ENCODE data around the gene PCDHB3. TPM values are rescaled to one million over a fixed set of nuclear protein-coding genes. Genes with fewer than 3 reads are reported as not detected.

PCDHB3 gene
- 1.1 TPM for total RNA-seq

DNA sequence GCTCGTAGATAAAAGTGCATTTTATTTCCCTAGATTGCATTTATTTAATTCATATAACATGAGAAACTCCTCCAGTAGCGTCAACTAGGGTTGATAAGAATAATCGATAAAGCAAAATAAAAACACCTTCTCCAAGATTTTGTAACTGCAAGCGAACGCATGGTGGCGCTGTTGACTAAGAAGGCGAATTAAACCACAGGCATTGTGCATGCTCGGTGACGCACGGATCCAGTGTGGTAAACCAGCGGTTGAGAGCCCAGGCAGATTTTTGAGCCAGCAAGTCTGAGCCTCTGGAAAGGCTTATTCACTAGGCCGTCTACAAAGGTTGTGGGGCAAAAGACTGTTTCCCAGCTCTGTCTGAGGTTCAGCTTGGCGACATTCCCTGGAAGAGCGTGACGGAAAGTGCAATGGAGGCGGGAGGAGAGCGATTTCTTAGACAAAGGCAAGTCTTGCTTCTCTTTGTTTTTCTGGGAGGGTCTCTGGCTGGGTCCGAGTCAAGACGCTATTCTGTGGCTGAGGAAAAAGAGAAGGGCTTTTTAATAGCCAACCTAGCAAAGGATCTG lies at the start of gene PCDHB3:
Gene PCDHB3, plus strand, starts transcription at position 231 of the 563 bp plus-strand sequence. Its CDS starts 177 bp downstream, at position 408.
- TF ChIP-seq, protein P1, sequence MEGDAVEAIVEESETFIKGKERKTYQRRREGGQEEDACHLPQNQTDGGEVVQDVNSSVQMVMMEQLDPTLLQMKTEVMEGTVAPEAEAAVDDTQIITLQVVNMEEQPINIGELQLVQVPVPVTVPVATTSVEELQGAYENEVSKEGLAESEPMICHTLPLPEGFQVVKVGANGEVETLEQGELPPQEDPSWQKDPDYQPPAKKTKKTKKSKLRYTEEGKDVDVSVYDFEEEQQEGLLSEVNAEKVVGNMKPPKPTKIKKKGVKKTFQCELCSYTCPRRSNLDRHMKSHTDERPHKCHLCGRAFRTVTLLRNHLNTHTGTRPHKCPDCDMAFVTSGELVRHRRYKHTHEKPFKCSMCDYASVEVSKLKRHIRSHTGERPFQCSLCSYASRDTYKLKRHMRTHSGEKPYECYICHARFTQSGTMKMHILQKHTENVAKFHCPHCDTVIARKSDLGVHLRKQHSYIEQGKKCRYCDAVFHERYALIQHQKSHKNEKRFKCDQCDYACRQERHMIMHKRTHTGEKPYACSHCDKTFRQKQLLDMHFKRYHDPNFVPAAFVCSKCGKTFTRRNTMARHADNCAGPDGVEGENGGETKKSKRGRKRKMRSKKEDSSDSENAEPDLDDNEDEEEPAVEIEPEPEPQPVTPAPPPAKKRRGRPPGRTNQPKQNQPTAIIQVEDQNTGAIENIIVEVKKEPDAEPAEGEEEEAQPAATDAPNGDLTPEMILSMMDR (IDR thresholded peaks at IDR 0.05) = peak in 1 of 3 experiments; percentile 17
- no peaks in the 10 kb centered on the region for H3K27me3 ChIP-seq
- H3K27ac ChIP-seq = no peak within 1 kb of the TSS

DNA sequence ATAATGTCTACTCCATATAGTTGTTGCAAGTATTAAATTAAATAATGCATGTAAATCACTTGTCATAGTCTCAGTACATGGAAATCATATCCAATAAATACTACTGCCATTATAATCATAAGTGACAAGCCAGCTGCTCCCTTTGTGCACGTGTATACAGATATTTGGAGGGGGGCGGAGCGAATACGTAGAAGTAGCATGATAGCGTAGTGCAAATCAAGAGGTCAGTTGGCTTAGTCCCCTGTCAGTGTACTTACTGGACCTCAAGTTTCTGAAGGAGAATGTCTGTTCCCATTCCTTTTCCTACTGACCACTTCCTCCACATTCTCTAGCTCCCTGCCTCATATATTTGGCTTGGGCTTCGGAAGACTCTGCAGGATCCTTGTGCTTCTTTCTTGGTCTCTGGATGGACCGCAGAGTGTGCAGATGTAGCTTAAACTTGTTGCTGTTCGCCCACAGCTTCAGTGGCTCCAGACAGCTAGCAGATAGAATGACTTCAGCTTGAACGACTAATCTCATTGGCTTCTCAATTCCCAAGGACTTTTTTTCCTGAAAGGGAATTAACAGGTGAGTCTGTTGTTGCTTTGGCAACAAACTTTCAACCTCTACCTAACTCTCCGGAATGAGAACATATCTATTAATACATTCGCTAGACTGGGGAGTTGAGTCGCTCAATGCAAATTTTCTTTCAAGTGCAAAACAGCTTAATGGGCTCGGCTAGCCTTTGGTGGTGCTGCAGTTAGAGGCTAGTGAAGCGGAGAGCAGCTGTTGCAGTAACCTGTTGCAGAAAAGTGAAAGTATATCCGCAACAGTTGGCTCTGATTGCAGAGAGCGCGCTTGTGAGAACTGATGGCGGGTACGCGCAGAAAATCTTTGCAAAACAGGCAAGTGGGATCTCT lies 49.4 kb upstream of the PCDHB3 start, which contains the start of gene PCDHB1:
Gene PCDHB1, plus strand, starts transcription at position 753 of the 899 bp plus-strand sequence. Its CDS starts 97 bp downstream, at position 850.
- Histone ChIP-seq H3K4me3 (peak within 1 kb of the TSS; percentile 60), H3K36me3 (no peaks in the 10 kb centered on the region), H3K9me3 (no peaks in the 10 kb centered on the region), H3K27me3 (no peaks in the 10 kb centered on the region), H3K27ac (no peak within 1 kb of the TSS), H3K4me1 (no peaks in the 10 kb centered on the region)
- intact Hi-C loops (cut with DNase I) = no loop called here
- TF ChIP-seq, protein P1 (IDR thresholded peaks at IDR 0.05) = no peak
- no peak for DNase-seq (ENCODE audit: low spot score in 2 of 2)

More for the DNA sequence above, at the start of gene PCDHB3:
- H3K4me3 ChIP-seq = peak within 1 kb of the TSS; percentile 21 to 36
- no peaks in the 10 kb centered on the region for H3K4me1 ChIP-seq
- intact Hi-C loops (cut with DNase I) = no loop called here
- H3K36me3 ChIP-seq = no peaks in the 10 kb centered on the region
- peaks cover 26 to 64% of the 10 kb centered on the region in 2 donors for H3K9me3 ChIP-seq
- no peak for DNase-seq (ENCODE audit: low spot score in 2 of 2)

DNA sequence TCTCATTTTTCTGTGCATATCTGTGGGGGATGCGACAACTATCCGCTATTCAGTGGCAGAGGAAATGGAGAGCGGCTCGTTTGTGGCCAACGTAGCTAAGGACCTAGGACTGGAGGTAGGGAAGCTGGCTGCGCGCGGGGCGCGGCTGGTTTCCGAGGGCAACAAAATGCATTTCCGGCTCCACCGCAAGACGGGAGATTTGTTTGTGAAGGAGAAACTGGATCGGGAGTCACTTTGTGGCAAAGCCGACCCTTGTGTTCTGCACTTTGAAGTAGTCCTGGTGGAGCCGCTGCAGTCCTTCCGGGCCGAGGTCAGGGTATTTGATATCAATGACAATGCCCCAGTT lies 48.8 kb upstream of the PCDHB3 start:
- no peaks in the 10 kb centered on the region for H3K36me3 ChIP-seq
- peak overlapping the region; percentile 60 for H3K4me3 ChIP-seq
- no peaks in the 10 kb centered on the region for H3K27me3 ChIP-seq
- H3K9me3 ChIP-seq = no peaks in the 10 kb centered on the region
- no peaks in the 10 kb centered on the region for H3K4me1 ChIP-seq
- no peak for DNase-seq (ENCODE audit: low spot score in 2 of 2)
- TF ChIP-seq, protein P1 (IDR thresholded peaks at IDR 0.05) = no peak
- intact Hi-C loops (cut with DNase I) = no loop called here
- no peak overlapping the region for H3K27ac ChIP-seq

DNA sequence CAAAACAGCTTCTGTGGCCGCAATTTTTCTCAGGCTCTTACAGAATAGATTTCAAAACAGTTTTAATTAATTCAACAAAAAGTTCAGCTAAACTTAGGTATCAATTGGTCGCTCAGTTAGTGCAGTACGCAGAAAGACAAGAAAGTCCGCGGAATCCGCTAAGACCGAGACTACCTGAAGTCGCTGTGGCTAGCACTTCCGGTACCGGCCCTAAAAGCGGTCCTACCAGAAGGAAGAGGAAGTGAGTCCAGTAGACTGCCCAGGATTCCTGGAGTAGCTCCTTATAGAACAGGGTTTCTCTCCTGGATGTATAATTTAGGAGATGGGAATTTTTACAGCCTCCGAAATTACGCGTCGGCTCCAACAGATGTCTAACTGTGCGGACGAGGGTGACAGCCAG lies 22.4 kb upstream of the PCDHB3 start:
- intact Hi-C loops (cut with DNase I) = no loop called here
- TF ChIP-seq, protein P1 (IDR thresholded peaks at IDR 0.05) = no peak

DNA sequence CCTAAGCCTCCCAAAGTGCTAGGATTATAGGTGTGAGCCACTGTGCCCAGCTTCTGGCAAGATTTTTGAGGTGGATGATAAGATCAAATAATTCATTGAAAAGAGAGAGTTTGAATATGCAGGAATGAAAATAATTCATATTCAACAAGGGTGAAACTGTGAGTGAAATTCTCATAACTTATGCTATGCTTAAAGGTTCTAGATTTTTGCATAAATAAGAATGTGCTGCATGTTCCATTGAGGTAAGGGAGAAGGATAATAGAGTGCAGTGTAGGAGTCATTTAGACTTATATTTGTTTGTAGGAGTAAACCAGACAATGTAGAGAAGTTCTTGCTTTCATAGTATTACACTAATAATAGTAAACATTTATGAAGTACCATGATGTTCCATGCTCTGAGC lies 18.0 kb upstream of the PCDHB3 start:
- intact Hi-C loops (cut with DNase I) = no loop called here
- Histone ChIP-seq H3K36me3 (no peaks in the 10 kb centered on the region), H3K9me3 (peaks cover 0 to 11% of the 10 kb centered on the region in 2 donors), H3K27ac (no peak overlapping the region), H3K4me1 (no peaks in the 10 kb centered on the region), H3K27me3 (no peaks in the 10 kb centered on the region), H3K4me3 (no peak overlapping the region)
- DNase-seq (ENCODE audit: low spot score in 2 of 2) = no peak
- TF ChIP-seq, protein P1 (IDR thresholded peaks at IDR 0.05) = no peak

More for the DNA sequence above, 22.4 kb upstream of the PCDHB3 start:
- Histone ChIP-seq H3K4me3 (no peak overlapping the region), H3K27ac (no peak overlapping the region), H3K36me3 (no peaks in the 10 kb centered on the region), H3K9me3 (no peaks in the 10 kb centered on the region), H3K4me1 (no peaks in the 10 kb centered on the region), H3K27me3 (no peaks in the 10 kb centered on the region)
- no peak for DNase-seq (ENCODE audit: low spot score in 2 of 2)

All from ascending aorta (tissue), 2 donors.